ENCODE measurements around the gene OTULIN.

DNA sequence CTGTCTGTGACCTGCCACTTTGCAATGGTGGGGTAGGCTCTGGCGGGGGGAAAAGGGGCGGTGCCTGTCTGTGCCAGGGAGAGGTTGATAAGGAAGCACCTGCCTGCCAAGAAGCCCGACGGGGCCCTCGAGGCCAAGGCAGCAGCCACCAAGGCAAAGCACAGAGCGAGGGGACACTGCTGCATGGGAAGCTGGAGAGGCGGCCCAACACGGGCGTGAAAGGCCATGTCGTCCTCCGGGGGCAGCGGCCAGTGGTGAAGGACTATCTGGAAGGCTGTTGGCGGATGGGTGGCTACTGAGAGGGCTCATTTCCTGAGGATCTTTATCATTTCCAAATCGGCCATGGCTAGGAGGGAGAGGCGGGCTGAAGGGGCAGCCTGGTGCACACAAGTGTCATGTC lies 66.4 kb downstream of the OTULIN start:
- TF ChIP-seq POLR2A (IDR thresholded peaks at IDR 0.05): no peak
- TF ChIP-seq, protein P1, sequence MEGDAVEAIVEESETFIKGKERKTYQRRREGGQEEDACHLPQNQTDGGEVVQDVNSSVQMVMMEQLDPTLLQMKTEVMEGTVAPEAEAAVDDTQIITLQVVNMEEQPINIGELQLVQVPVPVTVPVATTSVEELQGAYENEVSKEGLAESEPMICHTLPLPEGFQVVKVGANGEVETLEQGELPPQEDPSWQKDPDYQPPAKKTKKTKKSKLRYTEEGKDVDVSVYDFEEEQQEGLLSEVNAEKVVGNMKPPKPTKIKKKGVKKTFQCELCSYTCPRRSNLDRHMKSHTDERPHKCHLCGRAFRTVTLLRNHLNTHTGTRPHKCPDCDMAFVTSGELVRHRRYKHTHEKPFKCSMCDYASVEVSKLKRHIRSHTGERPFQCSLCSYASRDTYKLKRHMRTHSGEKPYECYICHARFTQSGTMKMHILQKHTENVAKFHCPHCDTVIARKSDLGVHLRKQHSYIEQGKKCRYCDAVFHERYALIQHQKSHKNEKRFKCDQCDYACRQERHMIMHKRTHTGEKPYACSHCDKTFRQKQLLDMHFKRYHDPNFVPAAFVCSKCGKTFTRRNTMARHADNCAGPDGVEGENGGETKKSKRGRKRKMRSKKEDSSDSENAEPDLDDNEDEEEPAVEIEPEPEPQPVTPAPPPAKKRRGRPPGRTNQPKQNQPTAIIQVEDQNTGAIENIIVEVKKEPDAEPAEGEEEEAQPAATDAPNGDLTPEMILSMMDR (IDR thresholded peaks at IDR 0.05): no peak

Data from right lobe of liver (tissue), 4 donors.